Kidney glomerular epithelial cell (primary cell): ENCODE data around the gene TYR.
"Not testable (repeated sequence)": the region's sequence is repeated elsewhere in the genome, so short reads cannot be mapped to it uniquely, and the experiment has no call there.

ENCODE experiments used
- DNase-seq: peaks from one replicate; lab custom pipeline; 2025; lab: John Stamatoyannopoulos, UW

Gene TYR

GRCh38 chr11:89177691-89178231 lies at the start of gene TYR:
TYR (plus strand) TSS chr11:89177875; CDS start chr11:89177954, 79 bp downstream.
- DNase-seq: no peak

GRCh38 chr11:89136606-89137005 lies 41.1 kb upstream of the TYR start:
- no peak for DNase-seq

- DNase-seq: no peak
Measured at GRCh38 chr11:89147229-89147628, 30.4 kb upstream of the TYR start.

- DNase-seq: no peak
Measured at GRCh38 chr11:89159974-89160373, 17.7 kb upstream of the TYR start.

GRCh38 chr11:89161949-89162348 lies 15.7 kb upstream of the TYR start:
- DNase-seq: no peak

- no peak for DNase-seq
Measured at GRCh38 chr11:89163686-89164085, 14.0 kb upstream of the TYR start.

- DNase-seq: no peak
Measured at GRCh38 chr11:89168396-89168795, 9.3 kb upstream of the TYR start.

- no peak for DNase-seq
Measured at GRCh38 chr11:89175796-89176195, 1.9 kb upstream of the TYR start.

GRCh38 chr11:89176938-89177337 lies 737 bp upstream of the TYR start:
- DNase-seq: no peak

- DNase-seq: no peak
Measured at GRCh38 chr11:89181111-89181510, 3.4 kb downstream of the TYR start.

- no peak for DNase-seq
Measured at GRCh38 chr11:89182773-89183518, 5.3 kb downstream of the TYR start.

GRCh38 chr11:89184021-89184420 lies 6.3 kb downstream of the TYR start:
- DNase-seq: no peak

GRCh38 chr11:89189776-89190175 lies 12.1 kb downstream of the TYR start:
- no peak for DNase-seq

- DNase-seq: no peak
Measured at GRCh38 chr11:89201138-89201537, 23.5 kb downstream of the TYR start.

GRCh38 chr11:89203814-89204213 lies 26.1 kb downstream of the TYR start:
- DNase-seq: no peak

GRCh38 chr11:89205378-89205777 lies 27.7 kb downstream of the TYR start:
- no peak for DNase-seq

GRCh38 chr11:89220684-89221339 lies 43.1 kb downstream of the TYR start:
- DNase-seq: no peak

- no peak for DNase-seq
Measured at GRCh38 chr11:89235083-89235482, 57.4 kb downstream of the TYR start.

GRCh38 chr11:89235976-89236375 lies 58.3 kb downstream of the TYR start:
- DNase-seq: no peak

- DNase-seq: not testable (repeated sequence)
Measured at GRCh38 chr11:89247007-89247406, 69.3 kb downstream of the TYR start.

- DNase-seq: no peak
Measured at GRCh38 chr11:89249196-89249595, 71.5 kb downstream of the TYR start.

GRCh38 chr11:89261483-89261882 lies 83.8 kb downstream of the TYR start:
- DNase-seq: not testable (repeated sequence)

GRCh38 chr11:89267660-89268302 lies 90.1 kb downstream of the TYR start:
- no peak for DNase-seq
